Measurements from ENCODE around the gene PTPRN2.

DNA sequence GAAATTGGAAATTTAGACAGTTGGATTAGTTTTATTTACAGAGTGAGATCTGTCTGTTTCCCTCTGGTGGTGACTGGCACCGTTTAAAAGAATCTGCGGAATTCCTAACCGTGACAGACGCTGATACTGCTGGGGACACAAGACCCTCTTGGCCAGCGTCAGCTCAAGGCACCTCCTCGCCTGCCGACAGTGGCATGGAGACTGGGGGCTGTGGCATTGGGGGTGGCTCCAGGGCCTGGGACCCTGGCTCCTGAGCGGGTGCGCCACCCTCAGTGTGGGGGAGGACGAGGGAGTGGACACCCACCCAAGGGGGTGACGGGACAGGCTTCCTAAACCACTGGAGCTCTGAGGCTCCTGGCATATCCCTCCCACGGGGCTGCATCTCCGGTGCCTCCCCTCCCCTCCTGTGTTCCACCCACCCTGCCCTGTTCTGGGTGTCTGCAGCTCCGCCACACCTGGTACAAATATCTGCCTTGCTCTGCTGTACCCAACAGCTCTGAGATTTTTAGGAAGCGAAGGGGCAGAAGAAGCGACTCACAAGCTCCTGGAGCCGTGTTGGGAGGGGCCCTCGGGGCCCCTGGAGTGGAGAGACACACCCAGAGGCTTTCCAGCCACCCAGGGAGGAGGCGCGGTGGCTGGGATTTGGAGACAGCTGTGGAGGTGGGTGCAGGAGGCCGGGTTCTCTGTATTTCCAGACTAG is 1072.1 kb downstream of the PTPRN2 start:
- TF ChIP-seq TOE1 (IDR thresholded peaks at IDR 0.05; ENCODE audit: borderline replicate concordance) (no peak), TOE1 (CRISPR knock-in tag; IDR thresholded peaks at IDR 0.05; ENCODE audit: borderline replicate concordance, low read depth) (no peak), TAF15 (IDR thresholded peaks at IDR 0.05; ENCODE audit: low read depth, low read length) (no peak), ZBTB7A (IDR thresholded peaks at IDR 0.05; ENCODE audit: borderline replicate concordance, control insufficient read depth, low read depth, low read length) (no peak), ZNF274 (IDR thresholded peaks at IDR 0.05; ENCODE audit: borderline replicate concordance, low read depth, low read length) (no peak)
- TF ChIP-seq, protein P1, sequence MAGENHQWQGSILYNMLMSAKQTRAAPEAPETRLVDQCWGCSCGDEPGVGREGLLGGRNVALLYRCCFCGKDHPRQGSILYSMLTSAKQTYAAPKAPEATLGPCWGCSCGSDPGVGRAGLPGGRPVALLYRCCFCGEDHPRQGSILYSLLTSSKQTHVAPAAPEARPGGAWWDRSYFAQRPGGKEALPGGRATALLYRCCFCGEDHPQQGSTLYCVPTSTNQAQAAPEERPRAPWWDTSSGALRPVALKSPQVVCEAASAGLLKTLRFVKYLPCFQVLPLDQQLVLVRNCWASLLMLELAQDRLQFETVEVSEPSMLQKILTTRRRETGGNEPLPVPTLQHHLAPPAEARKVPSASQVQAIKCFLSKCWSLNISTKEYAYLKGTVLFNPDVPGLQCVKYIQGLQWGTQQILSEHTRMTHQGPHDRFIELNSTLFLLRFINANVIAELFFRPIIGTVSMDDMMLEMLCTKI (IDR thresholded peaks at IDR 0.05; ENCODE audit: partially characterized antibody): no peak
- TF ChIP-seq, protein P2, sequence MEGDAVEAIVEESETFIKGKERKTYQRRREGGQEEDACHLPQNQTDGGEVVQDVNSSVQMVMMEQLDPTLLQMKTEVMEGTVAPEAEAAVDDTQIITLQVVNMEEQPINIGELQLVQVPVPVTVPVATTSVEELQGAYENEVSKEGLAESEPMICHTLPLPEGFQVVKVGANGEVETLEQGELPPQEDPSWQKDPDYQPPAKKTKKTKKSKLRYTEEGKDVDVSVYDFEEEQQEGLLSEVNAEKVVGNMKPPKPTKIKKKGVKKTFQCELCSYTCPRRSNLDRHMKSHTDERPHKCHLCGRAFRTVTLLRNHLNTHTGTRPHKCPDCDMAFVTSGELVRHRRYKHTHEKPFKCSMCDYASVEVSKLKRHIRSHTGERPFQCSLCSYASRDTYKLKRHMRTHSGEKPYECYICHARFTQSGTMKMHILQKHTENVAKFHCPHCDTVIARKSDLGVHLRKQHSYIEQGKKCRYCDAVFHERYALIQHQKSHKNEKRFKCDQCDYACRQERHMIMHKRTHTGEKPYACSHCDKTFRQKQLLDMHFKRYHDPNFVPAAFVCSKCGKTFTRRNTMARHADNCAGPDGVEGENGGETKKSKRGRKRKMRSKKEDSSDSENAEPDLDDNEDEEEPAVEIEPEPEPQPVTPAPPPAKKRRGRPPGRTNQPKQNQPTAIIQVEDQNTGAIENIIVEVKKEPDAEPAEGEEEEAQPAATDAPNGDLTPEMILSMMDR (IDR thresholded peaks at IDR 0.05 in 2 of 3, conservative IDR thresholded peaks at IDR 0.05 in 1 of 3; ENCODE audit: insufficient read depth in 2 of 3, low read depth in 1 of 3, low read length in 3 of 3): 0 out of 6 replicates have a peak, but pooled peaks of 1 of the 3 experiments have one; percentile 2
